GM18868 (cell line): ENCODE results near the gene MRFAP1.
A peak's percentile ranks its signal among the peaks of the same experiment; 100 is the strongest.
"Not testable (repeated sequence)": the region's sequence is repeated elsewhere in the genome, so short reads cannot be mapped to it uniquely, and the experiment has no call there.

Experiments
- ATAC-seq: cut with Tn5 transposase; IDR thresholded peaks from one replicate; pipeline ENCODE4 v1.9.1; 2021; ENCODE audit warnings: mild to moderate bottlenecking, moderate library complexity; ENCODE audit not compliant: unreplicated experiment

The MRFAP1 gene

DNA sequence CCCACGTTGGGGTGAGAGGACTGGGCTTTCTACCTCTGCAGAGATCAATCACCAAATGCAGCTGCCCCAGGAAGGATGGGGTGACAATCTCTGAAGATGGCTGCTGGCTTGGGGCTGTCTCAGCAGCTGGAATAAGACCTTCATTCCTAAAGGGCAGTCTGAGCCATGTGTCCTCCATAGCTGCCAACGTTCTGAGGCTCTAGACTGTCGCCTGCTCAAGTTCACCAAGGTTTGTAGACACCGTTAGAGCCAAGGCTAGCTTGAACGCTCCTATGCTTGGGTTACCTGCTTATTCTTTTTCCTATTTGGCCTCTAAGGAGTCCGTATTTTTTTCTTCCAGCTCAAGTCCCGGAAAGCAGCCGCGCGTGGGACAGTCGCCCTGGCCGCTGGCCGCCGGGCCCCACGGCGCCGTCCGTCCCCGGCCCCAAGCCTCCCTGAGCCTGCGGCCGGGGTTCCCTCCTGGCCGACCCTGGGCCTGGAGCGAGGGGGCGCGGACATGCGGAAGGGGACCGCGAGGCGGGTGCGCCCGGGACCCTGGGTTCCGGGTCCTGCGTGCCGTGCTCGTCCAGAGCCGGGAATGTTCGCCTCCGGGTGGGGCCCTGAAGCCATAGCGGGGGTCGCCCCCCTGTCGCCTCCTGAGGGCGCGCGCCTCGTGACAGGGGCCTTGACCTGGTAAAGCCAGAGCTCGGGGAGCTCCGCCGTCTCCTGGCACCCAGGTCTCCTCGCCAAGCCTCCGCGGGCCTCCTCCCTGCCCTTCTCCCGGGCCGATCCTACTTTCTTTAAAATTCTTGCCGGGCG lies 23.3 kb downstream of the MRFAP1 start:
- ATAC-seq, result no peak

DNA sequence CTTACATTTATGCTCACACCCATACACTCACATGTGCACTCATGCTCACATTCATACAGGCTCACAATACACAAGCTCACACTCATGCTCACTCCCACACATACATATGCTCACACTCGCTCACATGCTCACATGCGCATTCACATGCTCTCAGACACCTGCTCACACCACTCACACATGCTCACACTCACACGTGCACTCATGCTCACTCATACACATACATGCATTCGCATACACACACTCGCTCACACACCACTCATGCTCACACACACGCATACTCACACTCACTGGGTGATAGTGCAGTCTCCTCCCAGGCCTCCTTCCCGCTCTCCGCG lies 24.8 kb downstream of the MRFAP1 start:
- no peak for ATAC-seq

DNA sequence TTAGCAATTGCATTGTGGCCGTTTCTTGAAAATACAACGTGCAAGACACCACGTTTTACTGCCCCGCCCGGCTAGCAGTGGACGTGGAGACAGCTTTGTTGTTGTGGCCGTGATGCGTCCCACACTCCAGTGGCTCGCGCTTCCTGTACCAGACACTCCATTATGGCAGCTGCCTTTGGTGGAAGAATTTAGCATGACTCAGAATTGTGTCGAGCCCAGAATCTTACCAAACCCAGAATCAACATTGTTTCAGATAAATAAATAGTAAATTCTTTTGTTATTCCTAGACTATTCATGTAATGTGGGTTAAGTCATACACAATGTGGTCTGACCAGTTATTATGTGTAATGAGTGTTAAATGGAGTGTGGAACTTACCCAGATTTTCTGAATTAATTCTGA lies 27.9 kb downstream of the MRFAP1 start:
- ATAC-seq, result no peak

DNA sequence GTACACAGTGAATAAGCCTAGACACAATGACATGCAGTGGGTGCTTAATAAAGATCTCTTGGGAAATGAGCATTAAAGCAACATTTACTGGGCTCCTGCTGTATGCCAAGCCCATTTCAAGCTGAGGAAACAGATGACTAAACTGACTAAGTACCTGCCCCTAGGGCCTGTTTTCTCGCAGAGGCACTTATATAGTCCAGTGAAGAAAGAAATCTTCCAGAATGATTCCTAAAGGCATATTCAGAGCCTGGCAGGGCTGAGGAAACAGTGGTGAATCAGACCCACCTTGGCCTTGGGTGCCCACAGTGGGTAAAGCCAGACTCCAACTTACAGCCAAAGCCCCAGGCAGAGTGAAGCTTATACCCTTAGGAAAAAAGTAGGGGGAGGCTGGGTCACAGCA lies 31.2 kb downstream of the MRFAP1 start:
- no peak for ATAC-seq

DNA sequence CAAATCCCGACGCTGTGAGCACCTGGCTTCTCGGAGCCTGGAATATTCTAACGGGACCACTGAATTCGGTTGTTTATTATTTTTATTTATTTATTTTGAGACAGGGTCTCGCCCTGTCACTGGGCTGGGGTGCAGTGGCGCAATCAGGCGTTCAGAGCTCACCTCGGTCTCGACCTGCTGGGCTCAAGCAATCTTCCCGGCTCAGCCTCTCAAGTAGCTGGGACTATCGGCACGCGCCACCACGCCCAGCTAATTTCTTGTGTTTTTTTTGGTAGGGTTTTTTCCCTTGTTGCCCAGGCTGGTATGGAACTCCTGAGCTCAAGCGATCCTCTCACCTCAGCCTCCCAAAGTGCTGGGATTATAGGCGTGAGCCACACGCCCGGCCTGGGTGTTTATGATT lies 31.6 kb downstream of the MRFAP1 start:
- no peak for ATAC-seq

DNA sequence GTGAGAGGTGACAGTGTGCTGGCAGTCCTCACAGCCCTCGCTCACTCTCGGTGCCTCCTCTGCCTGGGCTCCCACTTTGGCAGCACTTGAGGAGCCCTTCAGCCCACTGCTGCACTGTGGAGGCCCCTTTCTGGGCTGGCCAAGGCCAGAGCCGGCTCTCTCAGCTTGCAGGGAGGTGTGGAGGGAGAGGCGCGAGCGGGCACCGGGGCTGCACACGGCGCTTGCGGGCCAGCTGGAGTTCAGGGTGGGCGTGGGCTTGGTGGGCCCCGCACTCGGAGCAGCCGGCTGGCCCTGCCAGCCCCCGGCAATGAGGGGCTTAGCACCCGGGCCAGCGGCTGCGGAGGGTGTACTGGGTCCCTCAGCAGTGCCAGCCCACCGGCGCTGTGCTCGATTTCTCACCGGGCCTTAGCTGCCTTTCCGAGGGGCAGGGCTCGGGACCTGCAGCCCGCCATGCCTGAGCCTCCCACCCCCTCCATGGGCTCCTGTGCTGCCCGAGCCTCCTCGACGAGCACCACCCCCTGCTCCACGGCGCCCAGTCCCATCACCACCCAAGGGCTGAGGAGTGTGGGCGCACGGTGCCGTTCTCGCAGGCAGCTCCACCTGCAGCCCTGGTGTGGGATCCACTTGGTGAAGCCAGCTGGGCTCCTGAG lies 32.2 kb downstream of the MRFAP1 start:
- ATAC-seq, result not testable (repeated sequence)

DNA sequence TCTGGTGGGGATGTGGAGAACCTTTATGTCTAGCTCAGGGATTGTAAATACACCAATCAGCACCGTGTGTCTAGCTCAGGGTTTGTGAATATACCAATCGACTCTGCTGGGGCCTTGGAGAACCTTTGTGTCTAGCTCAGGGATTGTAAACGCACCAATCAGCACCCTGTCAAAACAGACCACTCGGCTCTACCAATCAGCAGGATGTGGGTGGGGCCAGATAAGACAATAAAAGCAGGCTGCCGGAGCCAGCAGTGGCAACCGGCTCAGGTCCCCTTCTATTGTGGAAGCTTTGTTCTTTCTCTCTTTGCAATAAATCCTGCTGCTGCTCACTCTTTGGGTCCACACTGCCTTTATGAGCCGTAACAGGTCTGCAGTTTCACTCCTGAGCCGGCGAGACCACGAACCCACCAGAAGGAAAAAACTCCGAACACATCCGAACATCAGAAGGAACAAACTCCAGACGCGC lies 32.7 kb downstream of the MRFAP1 start:
- ATAC-seq, result not testable (repeated sequence)

DNA sequence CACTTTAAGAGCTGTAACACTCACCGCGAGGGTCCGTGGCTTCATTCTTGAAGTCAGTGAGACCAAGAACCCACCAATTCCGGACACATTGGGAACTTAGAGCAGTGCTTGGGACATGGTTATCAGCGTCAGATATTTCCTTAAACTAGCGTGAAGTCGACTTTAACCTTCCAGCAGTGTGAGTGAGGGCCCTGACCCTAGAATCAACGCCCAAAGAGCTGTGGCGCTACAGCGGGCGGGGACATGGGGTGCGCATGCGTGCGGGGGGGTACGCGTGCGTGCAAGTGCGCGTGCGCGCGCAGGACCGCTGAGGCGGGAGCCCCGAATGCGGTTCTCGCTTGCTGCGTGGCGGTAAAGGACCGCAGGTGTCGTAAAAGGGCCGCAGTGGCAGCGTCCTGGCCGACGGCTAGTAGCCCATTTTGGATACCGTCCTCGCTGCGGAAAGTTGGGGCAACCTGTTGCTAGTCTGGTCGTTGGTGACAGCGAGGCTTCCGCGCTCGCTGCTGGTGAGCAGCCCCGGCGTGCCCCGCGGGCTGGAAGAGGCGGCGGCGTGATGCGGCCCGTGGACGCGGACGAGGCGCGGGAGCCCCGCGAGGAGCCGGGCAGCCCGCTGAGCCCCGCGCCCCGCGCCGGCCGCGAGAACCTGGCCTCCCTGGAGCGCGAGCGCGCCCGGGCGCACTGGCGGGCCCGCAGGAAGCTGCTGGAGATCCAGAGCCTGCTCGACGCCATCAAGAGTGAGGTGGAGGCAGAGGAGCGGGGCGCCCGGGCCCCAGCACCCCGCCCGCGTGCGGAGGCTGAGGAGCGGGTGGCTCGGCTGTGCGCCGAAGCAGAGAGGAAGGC lies 33.4 kb downstream of the MRFAP1 start:
- peak; percentile 70 for ATAC-seq

DNA sequence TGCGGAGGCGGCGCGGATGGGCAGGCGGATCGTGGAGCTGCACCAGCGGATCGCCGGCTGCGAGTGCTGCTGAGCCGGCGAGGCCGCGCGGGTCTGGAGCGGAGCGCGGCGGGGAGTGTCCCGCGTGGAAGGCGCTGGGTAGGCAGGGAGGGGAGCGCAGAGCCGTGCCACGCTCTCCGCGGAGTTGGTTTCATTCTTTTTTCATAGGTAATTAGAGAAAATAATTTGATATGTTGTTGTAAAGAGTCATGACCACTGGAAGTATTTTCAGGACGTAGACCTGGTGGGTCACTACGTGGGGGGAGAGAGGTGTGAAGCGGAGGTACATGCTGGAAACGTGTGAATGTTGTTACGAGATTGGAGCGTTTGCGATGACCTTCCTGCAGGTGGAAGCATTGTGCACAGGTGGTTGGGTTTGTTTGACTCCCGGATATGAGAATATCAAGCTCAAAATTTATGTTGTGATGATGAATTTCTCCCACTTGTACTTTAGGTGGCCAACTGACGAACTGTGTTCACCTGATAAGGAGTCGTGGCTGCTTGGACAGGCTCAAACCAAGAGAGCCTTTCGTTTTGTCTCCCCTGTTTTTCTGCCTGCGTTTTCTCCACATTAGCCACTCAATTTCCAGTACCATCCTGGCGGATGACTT lies 34.1 kb downstream of the MRFAP1 start:
- ATAC-seq, result peak; percentile 47

DNA sequence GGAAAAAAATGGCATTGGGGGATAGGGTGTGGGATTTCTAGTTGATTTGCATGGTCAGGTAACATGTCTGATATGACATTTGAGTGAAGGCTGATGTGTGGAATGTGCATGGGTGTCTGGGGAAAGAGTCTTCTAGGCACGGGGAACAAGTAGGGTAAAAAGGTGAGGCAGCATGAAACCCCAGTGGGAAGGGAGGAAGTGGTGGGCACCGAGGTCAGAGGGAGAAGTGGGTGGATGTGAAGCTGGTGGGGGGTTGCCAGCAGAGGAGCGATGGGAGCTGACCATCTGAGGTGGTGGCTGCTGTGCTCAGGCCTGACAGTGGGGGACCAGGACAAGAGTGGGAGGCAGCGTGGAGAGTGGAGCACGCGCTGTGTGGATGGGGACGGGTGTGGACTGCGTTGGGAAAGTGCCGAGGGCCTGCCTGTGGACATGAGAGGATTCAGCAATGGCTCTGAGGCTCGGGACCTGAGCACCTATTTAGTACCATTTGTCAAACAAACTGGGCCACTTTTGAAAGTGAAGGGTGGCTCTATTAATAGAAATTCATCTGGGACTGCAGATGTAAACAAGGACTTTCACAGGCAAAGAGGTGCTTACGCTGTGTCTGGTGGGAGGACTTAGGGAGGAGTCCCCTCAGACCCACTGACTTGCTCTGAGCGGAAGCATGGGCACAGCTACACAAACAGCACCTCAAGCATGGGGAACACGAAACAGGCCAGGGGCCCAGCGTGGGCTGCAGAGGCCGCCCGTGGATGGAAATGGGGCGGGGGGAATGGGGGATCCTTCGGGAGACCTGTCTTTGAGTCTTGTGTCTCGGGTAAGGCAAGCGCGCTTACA lies 36.5 kb downstream of the MRFAP1 start:
- no peak for ATAC-seq

DNA sequence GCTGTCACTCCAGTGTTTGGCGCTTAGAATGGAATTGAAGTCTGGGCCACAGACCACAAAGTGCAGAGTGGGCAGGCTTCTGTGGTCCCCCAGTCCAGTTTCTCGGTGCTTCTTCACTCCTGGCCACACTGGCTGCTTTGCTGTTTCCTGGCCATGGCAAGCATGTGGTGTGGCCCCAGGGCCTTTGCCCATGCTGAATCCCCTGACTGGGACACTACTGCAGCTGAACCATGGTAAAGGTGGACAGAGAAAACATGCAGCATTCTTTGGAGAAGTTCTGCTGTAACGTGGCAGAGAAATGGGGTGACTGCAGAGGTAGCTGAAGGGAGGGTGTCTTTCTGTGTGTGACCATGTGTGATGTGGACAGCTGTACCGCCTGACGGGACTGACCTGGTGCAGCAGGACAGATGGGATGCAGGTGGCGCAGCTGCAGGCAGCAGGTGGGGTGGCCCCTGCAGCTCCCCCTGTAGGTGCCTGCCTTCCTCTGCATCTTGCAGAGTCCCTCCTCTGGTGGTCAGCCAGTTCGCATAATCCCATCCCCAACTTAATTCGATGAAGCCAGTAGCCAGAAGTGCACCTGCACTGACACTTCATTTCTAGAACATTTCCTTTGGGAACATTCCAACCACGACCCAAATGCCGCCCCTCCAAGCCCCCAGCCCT lies 40.0 kb downstream of the MRFAP1 start:
- ATAC-seq, result no peak

DNA sequence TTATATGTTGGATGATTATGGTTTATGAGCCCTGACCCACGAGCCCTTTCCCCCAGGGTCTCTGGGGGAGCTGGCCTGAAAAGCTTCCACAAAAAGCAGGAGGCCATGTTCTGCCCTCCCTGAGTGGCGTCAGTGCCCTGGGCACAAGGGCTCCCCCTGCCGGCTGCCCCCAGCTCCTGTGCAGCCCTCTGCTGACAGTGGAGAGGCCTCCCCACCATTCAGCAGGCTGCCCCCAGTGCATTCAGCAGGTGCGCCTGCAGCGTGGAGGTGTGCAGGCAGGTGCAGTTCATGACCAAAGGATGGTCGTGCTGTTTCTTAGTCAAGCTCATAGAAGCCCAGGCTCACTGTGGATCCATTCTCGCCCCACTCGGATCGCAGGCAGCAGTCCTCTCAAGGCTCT lies 40.7 kb downstream of the MRFAP1 start:
- no peak for ATAC-seq

DNA sequence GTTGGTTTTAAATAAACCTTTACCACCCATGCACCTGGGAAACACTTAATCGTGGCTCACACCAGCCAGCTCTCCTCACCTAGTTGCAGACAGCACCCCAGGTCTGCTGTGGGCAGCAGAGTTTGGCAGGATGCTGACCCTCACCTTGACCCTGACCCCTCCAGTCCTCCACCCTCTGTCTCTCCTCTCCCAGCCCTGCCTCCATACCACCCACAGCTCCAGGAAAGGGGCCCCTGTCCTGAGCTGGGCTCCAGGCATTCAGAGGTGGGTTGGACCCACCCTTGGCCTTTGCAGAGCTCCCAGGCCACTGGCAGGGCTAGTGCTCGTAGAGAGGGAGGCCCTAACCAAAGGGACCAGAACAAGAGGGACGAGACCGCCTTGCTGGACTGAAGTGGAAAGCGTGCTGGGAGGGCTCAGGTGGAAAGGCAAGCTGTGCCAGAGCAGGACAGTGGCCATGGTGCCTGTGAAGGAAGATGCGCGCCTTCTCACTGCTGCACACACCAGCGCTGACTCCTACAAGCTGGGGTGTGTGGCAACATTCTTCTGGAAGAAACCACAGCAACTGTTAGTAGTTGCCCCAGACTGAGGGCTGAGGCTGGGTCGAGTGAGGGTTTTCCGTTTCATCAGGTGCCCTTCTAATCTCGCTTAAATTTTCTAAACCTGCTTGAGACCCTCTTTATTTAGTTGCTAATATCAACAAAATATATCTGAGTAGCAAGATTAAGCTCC lies 42.5 kb downstream of the MRFAP1 start:
- ATAC-seq, result no peak

DNA sequence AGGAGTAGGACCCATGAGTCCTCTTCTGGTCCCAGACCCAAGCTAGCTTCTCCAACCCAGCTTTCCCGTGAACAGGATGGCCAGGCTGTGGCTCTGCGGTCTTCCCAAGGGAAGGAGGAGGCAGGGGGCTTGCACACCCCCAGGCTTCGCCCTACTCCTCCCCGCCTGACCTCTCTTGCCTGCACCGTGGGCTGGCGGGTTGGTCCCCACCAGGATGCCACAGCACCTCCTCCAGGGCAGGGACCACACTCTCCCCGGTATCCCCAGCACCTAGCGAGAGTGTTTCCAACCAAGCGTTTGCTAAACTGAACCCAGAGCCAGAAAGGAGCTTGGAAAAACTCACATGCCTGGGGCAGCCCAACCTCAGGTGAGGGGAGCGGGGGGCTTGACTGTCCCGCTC lies 44.2 kb downstream of the MRFAP1 start:
- no peak for ATAC-seq

DNA sequence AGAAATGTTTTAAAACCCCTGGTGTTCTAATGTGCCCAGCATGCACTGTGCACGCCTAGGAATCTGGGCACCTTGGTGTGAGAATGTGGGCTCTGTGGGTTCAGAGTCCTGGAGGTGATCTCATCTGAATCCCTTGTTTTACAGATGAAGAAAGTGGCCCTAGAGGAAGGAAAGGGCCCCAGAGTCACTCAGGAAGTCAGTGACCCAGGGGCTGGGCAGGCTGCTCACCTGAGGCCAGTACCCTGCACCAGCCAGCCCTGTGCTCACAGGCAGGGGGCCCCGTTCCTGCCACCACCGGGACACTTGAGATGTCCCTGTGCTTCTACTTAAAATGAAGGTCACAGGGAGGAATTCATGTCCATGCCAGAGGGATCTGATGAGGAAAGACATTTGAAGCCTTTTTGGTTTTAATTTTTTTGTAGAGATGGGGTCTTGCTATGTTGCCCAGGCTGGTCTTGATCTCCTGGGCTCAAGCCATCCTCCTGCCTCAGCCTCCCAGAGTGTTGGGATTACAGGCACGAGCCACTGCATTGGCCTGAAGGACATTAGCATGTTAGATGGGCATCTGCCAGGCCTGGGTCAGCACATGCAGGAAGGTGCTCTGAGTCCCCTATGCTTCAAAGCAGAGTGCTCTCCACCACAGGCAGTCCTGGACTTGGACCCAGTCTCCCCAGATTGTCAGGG lies 45.8 kb downstream of the MRFAP1 start:
- no peak for ATAC-seq

DNA sequence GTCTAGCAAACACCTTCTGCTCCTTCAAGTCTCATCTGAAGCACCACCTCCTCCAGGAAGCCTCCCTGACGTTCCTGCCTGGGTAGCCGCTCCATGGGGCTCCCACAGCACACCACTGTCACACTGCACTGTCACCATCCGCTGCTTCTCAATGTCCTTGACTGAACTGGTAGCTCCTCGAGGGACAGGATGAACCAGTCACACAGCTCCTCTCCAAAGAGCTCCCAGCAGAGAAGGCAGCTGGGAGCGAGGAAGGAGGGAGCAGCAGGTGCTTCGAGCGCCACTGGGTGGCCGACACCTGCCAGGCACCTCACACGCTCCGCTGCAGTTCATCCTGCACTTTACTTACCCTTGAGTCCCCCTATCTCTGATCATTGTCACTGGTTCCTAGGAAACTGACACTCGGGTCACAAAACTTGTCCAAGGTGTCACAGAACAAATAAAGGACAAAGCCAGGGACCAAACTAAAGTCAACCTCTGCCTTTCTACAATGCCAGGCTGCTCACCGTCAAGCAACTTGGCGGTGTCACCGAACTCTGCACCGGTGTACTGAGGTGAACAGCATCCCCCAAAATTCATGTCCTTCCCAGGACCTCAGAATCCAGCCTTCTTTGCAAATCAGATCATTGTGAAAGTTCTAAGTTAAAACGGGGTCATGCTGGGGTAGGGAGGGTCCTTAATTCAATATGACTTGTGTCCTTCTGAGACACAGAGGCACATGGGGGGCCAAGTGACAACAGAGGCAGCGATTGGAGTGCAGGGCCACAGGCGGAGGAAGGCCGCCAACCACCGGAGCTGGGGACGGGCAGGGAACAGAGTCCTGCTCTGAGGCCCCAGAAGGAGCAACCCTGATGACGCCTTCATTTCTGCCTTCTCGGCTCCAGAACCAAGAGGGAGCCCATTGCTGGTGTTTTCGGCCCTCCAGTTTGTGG lies 47.7 kb downstream of the MRFAP1 start:
- ATAC-seq, result no peak

DNA sequence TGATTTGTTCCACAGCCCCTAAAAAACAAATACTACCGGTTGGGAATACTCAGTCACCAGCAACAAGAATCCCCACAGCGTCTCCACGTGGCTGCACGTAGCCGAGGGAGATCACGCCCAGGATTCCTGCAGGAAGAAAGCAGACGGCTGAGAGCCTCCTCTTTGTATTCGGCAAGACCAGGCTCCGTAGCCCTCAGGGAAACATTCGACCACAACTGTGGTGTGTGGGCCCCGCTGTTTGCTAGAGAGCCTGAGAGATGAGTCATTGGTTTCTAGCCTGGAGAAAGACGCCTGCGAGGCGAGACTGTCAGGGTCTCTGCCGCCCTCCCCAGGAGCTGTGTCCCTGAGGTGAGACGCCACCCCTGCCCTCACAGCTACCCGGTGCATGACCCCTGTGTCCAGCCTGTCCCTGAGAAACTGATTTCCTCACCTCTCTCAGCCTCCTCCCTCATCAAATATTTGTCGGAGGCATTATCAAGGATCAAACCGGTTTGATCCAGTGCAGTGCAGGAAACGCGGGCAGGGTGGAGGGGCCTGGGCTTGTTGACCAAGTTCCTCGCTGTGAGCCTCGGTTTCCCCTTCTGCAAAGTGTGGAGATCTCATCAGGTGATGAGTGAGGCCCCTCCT lies 48.5 kb downstream of the MRFAP1 start:
- ATAC-seq, result peak; percentile 99
